ENCODE measurements around the gene LRMDA.

LRMDA gene

DNA sequence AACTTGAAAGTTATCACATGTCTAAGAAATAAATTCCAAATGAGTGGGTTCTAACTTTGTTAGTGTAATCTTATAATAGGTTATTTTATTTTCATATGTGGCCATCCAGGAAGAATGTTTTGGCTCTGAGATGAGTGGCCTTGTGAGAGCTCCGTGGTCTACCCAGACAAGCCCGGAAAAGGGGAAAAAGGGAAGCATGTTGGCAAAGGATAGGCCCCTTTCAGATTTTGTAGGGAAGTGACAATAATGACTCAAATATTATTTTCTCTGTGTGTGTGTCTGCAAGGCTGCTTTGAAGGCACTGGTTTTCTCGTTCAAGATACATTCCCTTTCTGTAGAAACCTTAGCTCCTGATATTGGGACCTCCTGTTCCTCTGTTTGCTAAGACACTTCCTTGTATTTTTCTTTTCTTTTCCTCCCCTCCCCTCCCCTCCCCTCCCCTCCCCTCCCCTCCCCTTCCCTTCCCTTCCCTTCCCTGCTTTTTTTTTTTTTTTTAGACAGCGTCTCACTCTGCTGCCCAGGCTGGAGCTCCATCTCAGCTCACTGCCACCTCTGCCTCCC is 240.8 kb downstream of the LRMDA start:
- no peak for DNase-seq (ENCODE audit: low read depth)

DNA sequence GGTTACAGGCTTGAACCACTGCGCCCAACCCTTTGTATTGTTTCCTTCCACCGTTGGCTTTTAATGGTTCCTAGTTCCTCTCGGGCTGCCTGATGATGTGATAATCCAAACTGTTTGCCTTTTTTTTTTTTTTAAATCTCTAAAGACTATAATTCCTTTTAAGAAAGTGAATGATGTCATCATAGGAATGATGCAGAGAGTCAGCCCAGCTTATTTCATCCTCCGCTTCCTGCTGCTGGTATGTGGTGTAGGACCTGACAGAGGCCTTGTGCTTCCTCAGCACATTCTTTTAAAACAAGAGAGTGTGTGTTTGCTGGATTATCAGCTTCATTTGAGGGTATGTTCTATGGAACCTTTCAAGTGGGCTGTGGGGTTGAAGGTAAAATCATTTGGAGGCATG is 241.4 kb downstream of the LRMDA start:
- no peak for DNase-seq (ENCODE audit: low read depth)

- no peak for DNase-seq (ENCODE audit: low read depth)
Observed at GRCh38 chr10:75677541-75677940, 246.1 kb downstream of the LRMDA start.

DNA sequence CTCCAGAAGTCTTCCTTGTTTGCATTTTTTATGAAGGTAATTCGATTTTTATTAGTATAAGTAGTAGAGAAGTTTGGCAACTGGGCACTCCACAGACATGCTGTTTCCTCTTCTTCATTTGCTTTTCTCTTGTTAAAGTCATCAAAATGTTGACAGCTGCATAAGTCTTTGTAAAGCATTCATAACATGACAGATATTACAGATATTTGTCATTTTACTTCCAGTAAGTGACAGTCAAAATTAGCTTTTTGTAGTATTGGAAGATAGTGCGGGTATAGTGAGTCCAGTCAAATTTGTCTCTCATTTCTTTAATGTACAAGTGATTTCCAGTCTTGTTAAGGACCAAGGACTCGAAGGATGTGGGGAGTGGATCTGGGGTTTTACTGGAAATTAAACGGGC is 247.1 kb downstream of the LRMDA start:
- DNase-seq (ENCODE audit: low read depth), result no peak

GRCh38 chr10:75679536-75679935 is 248.1 kb downstream of the LRMDA start:
- DNase-seq (ENCODE audit: low read depth), result no peak

DNA sequence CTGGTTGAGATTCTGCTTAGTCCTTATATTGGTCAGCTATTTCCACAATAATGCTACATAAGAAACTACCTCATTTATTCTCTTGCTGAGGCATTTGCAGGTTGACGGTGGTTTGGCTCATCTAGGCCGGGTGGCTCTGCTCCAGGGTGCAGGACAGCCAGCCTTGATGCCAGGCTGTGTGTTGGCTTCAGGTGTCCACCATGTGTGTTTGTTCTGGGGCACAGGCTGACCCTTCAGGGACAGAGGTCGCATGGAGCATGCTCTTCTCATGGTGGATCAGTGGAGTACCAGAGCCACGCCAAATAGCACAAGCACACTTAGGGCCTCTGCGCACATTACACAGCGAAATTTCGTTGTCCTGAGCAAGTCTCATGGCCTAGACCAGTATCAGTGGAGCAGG is 249.9 kb downstream of the LRMDA start:
- no peak for DNase-seq (ENCODE audit: low read depth)

GRCh38 chr10:75682649-75683557 is 251.5 kb downstream of the LRMDA start:
- no peak for DNase-seq (ENCODE audit: low read depth)

- DNase-seq (ENCODE audit: low read depth), result no peak
Observed at GRCh38 chr10:75685187-75685586, 253.8 kb downstream of the LRMDA start.

DNA sequence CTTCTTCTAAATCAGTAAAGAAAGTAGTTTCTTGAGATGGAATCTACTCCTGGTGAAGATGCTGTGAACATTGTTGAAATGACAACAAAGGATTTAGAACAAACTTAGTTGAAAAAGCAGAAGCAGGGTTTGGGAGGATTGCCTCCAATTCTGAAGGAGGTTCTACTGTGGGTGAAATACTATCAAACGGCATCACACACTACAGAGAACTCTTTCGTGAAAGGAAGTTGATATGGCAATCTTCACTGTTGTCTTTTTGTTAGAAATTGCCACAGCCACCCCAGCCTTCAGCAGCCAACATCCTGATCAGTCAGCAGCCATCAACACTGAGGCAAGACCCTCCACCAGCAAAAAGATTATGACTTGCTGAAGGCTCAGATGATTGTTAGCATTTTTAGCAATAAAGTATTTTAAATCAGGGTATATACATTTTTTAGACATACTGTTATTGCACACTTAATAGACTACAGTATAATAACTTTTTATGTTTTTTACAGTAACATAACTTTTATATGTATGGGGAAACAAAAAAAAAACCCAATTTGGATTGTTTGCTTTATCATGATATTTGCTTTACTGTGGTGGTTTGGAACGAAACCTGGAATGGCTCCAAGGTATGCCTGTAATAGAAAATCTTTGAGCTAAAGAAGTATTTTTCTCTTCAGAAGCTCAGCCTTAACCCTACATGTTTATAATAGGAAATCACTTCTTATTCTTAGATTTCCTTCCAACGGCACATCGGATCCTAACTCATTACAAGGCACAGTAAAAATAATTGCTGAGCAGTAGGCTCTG is 257.3 kb downstream of the LRMDA start:
- no peak for DNase-seq (ENCODE audit: low read depth)

DNA sequence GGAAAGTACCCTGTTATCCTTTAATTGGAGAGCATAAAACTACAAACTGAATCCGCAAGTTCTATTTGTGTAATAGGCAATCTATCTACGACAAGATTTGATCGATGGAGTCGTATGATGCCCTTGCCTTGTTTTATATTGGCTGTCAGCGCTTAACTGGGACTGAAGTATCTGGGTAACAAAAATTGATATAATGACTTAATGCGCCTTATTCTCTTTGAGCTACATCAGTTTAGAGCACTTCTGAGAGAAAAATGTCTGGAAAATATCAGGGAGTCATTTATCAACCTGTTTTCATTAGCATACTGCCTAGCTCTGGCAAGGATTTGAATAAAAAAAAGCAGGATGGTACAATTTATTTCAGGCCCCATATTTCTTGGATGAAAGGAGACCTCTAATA is 262.1 kb downstream of the LRMDA start:
- DNase-seq (ENCODE audit: low read depth), result no peak

DNA sequence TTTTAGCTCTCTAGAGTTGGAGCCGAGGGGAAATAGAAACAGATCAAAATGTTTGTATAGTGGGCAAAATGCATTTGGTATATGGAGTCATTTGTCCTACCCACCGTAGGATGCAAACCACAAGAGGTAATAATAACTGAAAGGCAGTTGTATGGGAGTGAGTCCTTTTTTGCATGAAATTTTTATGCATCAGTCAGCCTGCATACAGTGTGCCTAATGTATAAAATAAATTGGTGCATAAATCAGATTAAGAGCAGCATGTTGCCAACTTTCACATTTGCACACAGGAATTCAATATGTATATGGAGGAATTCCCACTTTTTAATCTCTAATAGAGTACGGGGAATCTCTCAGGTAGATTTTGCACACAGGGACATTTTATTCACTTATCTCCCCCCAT is 262.8 kb downstream of the LRMDA start:
- DNase-seq (ENCODE audit: low read depth), result no peak

DNA sequence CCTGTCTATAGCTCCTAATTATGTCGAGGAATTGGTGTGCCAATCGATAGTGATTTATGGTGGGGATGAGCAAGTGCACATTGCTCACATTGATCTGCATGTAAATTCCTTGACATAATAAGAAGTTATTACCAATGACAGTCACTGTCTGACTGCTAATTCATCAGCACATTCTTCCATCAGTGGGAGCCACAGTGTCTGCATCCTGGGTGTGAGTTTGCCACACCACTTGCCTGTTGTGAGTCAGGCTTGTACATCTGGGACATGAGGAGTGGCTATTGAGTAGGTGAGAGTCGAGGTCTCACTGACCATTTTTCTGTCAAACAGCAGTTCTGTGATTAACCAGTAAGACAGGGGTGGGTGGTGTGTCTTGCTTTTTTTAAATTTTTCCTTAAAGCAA is 263.4 kb downstream of the LRMDA start:
- no peak for DNase-seq (ENCODE audit: low read depth)

DNA sequence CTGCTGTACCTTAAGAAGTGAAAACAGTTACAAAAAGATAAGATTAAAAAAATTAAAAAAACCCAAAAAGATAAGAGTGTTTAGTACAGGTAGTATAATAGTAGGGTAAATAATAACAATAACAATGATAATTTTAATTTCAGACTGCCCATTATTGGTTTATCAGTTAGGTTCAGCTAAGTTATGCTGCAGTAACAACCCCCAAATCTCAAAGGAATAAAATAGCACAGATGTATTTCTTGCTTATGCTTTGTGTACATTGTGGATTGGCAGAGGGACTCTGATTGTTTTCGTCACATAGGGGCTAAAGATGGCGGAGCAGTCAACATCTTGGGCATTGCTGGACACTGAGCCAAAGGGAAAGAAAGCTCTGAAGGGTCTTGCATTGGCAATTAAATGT is 264.6 kb downstream of the LRMDA start:
- DNase-seq (ENCODE audit: low read depth), result no peak

DNA sequence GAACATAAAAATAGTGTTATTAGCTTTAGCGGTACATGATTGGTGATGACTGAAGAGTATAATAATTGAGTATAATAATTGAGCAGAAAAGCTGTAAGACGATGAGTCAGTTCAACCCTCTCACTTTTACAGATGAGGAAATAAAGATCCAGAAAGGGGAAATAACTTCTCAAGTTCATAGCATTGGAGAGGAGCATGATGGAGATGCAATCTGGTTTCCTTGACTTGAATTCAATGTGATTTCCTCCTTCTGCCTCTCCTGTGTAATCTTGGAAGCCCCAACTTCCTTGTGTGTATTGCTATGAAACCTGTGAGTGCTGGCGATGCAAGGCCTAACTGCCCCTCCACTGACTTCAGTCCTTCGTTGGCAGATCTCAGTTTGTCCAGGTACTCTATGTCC is 265.1 kb downstream of the LRMDA start:
- no peak for DNase-seq (ENCODE audit: low read depth)

- no peak for DNase-seq (ENCODE audit: low read depth)
Observed at GRCh38 chr10:75703191-75703854, 271.9 kb downstream of the LRMDA start.

- DNase-seq (ENCODE audit: low read depth), result no peak
Observed at GRCh38 chr10:75705426-75705825, 274.0 kb downstream of the LRMDA start.

DNA sequence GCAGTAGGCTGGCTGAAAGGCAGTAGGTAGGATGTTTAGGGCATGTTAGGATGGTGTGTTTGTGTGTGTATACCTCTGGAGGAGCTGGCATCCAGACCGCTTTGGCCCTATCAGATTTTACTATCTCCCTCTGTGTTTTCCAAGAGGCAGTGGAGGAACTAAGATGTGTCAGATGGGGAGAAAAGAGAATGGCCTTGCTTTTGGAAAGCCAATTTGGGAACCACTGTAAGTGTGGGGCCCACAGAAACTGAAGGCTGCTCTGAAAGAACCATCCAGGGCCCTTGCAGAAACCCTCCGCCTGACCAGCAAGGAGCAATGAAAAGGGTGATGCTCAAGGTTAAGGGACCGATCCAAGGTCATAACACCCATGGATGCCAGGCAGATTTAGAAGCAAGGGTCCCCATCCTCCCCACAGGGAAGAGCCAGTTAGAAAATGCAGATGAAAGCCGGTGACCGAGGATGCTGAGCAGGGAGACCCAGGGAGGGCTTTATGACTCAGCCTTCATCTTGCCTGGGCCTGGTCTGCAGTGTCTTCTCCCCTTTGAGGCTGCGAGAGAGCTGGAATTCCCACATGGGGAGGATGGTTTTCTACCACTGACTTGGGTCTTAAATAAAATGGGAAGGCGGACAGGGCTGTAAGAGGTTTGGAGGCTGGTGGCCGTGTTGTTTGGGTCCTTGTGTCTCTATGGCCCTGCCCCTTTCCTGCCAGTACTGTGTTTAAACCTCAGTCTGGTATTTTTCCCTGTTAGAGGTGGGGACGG is 275.8 kb downstream of the LRMDA start:
- no peak for DNase-seq (ENCODE audit: low read depth)

DNA sequence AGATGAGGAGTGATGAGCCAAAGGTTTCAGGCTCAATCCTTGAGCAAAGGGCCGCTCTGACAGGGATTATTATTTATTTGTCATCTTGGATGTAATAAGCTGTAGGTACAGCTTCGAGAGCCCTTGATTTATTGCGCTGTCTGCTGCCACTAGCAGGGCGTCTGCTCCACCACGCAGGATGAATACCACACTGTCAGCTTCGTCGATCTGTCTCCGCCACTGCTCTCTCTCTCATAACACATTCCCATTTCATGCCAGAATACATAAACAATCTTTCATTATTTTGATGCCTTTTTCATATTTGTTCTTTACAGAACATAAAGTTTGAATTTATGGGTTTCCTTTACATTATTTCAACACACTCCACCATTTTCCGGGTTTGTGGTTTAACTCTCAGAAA is 276.6 kb downstream of the LRMDA start:
- DNase-seq (ENCODE audit: low read depth), result no peak

- no peak for DNase-seq (ENCODE audit: low read depth)
Observed at GRCh38 chr10:75709245-75709644, 277.8 kb downstream of the LRMDA start.

DNA sequence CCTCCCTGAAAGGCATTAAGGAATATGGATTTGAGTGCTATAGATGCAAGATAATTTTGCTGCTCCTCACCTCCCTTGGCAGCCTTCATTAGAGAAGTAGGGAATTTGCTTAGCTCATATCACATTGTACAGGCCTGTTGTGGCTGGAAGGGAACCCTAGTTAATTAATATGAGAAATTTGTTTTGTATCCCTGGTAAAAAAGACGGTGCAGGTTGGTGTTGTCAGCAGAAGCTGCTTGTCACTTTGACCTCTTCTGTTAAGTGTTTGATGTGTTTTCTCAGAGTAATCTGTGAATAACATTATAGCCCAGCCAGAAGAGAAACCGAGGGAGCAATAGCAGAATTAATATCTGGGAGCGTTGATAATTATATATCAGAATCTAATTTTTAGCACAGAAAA is 278.4 kb downstream of the LRMDA start:
- DNase-seq (ENCODE audit: low read depth), result no peak

DNA sequence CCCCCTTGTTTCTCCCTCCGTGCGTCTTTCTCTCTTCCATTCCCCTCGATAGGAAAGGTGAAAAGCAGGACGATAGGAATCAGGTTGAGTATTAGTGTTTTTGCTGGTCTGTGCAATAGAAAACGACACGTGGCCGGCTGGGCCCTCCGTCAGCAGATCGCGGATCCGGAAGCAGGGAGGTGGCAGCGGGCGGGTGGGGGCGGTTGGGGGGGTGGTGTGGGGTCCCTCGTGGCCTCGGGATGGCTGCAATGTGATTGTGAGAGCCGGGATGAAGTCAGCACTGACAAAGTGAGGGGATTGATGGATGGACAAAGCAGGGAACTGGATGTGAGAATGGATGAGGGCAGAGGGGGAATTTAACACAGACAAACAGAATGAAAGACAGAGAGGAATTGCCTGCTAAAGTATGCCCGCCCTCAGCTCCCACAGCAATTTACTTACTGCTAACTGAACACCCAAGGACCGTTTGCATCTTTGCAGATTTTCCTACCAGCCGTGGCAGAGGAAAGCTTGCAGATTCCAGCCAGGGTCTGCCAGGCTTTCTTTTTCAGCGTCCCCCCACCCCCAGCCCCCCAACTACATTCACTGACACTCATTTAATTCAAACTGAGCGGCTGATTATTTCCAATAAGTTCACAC is 280.9 kb downstream of the LRMDA start:
- no peak for DNase-seq (ENCODE audit: low read depth)
